Amniotic epithelial cell (primary cell): ENCODE results near the gene LUZP2.

Experiments used
- DNase-seq: peaks from one replicate; pipeline ENCODE4 v3.0.0-alpha.2; 2010; ENCODE audit warnings: low read depth

LUZP2 gene

DNA sequence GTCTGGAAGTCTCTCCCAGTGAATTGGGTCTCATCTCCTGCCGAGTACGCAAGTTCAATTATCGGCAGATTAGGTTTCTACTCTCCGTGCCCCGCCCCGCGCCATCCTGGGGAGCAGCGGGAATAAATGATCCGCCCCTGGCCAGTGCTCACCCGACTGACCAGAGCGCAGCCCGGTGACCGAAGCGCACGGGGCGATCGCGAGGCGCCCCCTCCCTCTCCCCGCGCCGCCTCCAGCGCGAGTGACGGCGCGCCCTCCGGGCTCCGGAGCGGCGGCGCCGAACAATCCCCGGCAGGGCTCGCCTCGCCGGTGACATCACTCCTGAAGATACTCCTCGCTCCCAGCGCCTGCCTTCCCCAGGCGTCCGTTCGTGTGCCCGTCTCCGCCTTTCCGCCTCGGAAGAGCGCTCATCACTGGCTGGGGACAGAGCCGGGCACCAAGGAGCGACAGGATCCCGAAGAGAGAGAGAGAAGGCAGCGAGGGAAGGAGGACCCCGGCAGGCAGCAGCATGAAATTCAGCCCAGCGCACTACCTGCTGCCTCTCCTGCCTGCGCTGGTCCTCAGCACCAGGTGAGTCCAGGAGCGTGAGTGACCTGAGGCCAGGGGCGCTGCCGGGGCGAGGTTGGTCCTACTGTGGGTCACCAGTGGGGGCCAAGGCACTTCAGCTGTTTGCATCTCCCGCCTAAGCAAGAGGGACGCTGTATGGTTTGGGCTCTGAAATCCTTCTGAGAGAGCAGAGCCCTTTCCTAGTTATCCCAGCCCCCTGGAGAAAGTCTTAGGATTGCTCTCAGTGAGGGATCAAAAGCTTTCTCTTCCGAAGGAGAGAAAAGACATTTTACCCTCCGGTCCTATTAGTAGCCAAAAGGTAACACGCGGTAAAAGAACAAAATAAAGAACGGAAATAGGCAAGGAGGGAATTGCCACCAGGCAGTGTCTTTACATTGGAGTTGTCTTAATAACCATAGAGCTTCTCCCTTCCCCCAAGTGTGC, at the start of gene LUZP2:
Gene LUZP2, plus strand, starts transcription at position 318 of the 990 bp plus-strand sequence.
- DNase-seq = peak; percentile 7

- no peak for DNase-seq
Observed at GRCh38 chr11:24453129-24453718, 43.6 kb upstream of the LUZP2 start.

DNA sequence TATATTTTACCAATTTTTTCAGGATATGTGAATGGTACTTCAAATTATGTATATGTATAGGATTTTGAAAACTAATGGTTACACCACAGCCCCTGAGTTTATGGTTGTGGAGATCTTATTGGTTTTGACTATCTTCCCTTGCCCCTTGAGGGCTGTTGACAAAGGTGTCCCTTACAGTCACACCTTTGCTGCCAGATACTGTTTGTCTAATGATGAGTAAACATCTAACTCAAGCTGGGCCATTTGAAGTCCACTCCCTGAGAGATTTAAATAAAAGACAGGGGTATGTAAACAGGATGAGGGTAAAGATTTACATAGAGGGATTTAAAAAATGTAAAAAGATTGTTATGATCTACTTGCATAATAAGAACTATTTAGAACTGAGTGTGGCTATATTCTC, 38.9 kb upstream of the LUZP2 start:
- no peak for DNase-seq

- no peak for DNase-seq
Observed at GRCh38 chr11:24470431-24470830, 26.4 kb upstream of the LUZP2 start.

DNA sequence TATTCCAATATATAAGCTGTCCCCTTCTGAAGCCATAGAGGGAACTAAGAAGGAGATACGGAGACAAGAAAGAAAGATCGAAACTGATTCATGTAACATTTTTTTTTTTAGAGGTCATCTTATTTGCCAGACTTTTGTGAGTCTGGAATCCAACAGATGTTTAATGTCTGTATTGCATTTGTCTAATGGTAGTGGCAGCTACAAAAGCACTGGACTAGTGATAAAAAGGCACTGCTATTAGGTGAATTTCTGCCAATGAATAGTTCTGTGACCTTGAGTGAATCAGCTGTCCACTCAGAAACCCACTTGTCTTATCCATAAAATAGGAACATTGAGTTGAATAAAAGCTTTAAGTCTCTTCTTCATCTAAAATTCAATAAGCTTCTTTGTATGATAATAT, 25.8 kb upstream of the LUZP2 start:
- DNase-seq = no peak

- no peak for DNase-seq
Observed at GRCh38 chr11:24478718-24479117, 18.1 kb upstream of the LUZP2 start.

DNA sequence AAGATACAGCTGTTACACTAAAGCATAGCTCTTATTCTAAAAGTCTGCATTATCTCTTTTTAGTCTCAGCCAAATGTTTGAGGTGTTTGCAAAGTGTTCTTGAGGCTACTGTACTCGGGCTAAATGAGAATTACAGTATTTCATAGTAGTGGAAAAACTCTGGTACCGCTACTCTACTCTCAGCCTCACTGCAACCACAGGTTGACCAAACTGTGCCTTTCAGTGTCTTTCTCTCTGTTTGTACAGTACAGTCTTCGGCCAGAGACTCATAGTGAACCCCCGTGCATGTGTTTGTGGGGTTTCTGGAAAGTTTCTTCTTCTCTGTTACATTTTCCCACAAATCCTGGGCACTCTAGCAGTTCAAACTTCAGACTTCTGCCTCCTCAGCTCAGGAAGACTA, 7.4 kb upstream of the LUZP2 start:
- DNase-seq = no peak

- peak; percentile 2 for DNase-seq
Observed at GRCh38 chr11:24496386-24496735, 492 bp upstream of the LUZP2 start.

DNA sequence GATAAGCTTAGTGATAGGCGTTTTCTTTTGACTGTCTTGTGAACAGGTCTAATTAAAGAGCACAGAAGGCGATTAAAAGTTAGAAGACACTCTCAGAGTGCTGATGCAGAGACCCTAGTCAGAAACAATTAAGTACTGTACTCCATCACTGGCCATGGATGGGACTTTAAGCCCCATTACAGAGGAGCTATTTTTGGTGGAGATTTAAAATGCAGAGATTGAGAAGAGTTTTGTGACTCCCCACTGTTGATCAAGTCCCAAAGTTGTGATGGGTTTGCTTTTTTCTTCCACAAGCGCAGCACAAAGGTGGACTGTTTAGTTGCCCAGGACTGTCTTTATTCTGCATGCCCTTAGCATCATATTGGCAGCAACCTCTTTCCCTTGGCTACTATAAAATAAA, 978 bp downstream of the LUZP2 start:
- no peak for DNase-seq

DNA sequence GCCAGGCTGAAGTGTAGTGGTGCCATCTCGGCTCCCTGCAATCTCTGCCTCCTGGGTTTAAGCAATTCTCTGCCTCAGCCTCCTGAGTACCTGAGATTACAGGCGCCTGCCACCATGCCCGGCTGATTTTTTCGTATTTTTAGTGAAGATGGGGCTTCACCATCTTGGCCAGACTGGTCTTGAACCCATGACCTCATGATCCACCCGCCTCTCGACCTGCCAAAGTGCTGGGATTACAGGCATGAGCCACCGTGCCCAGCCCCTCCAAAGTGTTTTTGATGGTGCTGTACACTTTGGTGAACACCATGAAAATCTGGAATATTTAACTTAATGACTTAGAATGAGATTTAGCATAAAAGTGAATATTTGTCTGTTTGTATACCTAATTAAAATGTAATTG, 5.6 kb downstream of the LUZP2 start:
- DNase-seq = no peak

- DNase-seq = peak; percentile 11
Observed at GRCh38 chr11:24509114-24509513, 12.3 kb downstream of the LUZP2 start.

DNA sequence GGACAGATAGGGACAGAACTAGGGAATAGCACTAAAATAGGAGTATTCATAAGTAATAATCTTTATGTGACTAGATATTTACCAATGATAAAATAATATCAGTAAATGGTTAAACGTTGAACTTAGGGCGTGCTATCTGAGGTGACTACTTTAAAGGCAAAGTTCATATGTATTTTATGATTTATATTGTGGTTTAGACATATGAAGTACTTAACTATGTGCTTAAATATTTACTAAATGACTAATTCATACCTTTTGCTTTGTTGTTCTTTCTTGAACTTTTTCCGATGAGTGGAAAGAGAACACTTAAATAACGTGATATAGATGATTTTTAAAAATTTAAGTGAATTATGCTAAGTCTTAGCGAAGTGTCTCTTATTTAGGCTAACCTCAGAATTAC, 14.7 kb downstream of the LUZP2 start:
- no peak for DNase-seq

DNA sequence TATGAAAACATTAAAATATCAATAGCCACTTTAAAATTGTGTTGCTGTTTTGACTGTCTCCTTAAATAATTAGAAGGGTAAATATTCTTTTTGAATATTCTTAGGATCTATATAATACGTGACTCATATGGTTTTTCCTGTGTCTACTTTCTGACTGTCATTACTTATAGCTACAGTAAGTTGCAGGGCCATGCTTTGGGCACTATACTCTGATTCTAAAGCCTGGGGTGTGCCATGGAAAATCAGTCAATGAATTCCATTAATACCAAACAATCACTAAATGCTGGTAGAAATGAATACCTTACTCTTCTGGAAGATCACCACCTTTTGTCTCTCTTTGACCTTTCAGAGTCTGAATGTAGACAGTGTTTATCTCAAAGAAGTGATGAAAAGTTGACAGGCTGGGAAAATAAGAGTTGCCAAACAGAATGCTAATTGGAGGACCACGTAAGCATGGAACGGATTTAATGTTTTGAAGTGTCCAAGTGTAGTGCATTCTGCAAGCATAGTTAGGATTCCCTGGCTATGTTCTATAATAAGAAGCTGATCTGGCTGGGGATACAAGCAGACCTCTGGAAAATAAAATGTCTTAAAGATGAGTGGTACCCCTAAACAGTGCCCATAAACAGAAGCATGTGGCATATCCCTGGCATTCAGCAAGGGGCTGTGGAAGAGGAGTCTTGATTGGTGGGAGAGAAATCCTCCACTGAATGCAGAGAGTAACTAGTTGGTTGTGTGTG, 16.8 kb downstream of the LUZP2 start:
- no peak for DNase-seq

- no peak for DNase-seq
Observed at GRCh38 chr11:24514219-24514594, 17.4 kb downstream of the LUZP2 start.

DNA sequence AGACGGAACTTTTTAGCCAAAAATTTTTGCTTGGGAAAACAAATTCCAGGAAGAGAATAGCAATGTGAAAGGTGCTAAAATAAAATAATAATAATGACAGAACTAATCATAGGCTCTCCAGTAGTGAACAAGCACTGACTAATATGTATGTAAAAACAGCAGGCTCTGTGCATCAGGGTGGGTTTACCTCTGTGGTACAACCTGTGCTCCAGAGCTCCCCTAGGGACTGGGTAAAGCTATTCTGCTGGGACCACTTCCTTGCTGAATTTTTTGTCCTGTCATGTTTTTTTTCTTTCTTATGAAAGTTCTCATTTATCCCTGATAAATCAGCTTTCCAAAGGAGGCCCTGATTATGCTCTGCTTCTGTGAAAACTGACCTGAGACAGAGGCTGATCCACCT, 18.8 kb downstream of the LUZP2 start:
- DNase-seq = no peak

GRCh38 chr11:24516638-24517037, 19.8 kb downstream of the LUZP2 start:
- DNase-seq = no peak

DNA sequence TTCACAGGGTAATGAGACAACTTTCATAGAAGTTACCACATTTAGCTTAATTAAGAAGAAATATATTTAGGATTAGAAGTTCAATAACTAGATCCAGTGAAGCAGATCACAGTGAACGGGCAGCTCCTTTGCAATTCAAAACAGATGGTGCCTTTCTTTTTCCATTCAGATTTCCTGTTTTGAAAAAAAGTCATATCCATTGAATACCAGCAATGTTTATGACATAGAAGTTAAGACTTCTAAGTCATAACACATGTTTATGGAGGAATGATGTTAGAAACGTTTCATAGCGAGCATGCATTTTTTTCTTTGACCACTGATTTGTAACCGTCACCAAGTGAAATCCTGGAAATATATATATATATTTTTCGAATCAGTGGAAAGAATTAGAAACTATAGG, 24.7 kb downstream of the LUZP2 start:
- DNase-seq = no peak

DNA sequence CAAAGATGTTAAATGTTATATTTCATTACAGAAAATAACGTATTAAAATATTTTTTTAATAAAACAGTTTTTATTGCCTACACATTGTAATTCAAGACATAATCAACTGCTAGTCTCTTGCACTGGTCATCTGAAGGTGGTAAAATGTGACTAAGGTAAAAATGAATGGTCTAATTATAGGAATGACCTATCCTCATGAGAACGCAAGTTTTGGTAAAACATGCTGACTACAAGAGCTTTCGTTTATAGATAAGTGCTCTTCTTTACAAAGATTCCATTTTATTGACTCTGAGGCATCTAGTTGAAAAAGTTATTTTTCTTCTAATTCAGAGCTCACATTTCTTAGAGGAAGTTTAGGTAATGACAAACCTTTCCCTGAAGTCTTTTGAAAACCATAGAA, 27.3 kb downstream of the LUZP2 start:
- no peak for DNase-seq

DNA sequence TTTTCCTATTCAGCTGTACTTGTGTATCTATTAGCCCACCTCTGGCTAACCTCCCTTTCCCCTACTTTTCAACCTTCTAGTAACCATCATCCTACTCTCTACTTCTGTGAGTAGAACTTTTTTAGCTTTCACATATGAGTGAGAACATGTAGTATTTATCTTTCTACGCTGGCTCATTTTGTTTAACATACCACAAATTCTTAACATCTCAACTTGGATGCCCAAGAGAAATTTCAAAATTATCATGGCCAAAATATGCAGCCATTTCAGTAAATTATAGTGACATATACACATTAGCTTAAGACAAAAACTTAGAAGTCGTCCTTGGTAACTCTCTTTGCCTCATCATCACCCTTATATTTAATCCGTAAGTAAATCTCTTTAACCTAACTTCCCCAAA, 34.7 kb downstream of the LUZP2 start:
- peak; percentile 7 for DNase-seq

- peak; percentile 1 for DNase-seq
Observed at GRCh38 chr11:24543771-24544170, 46.9 kb downstream of the LUZP2 start.

GRCh38 chr11:24556693-24557092, 59.8 kb downstream of the LUZP2 start:
- DNase-seq = no peak

DNA sequence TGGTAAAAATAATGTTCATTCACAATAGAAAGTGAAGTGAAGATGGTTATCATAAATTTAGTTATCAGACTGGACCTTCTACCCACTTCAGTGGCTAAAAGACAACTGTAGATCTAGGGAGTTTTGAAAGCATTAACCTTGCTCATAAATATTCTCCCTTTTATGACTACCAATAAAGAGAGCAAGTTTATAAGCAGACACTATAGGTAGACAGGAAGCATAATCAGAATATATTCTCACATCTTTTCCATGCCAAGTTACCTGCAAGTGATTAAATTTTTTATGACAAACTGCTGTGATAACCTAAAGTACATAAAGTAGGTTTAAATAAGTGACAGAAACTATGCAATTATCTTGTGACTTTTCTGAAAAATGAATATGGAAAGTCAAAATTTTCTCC, 62.5 kb downstream of the LUZP2 start:
- DNase-seq = no peak

GRCh38 chr11:24560324-24560723, 63.5 kb downstream of the LUZP2 start:
- no peak for DNase-seq
